Measurements from ENCODE around the gene MTHFD2.

- TF ChIP-seq TCF7L2 (IDR thresholded peaks at IDR 0.05; ENCODE audit: borderline replicate concordance, low read depth, low read length) (no peak), CTCF (tag by site-specific recombination; IDR thresholded peaks at IDR 0.05) (no peak), ZNF175 (tag by site-specific recombination; IDR thresholded peaks at IDR 0.05) (no peak), ZNF2 (tag by site-specific recombination; IDR thresholded peaks at IDR 0.05) (no peak)
These were observed 36.6 kb downstream of the MTHFD2 start for GRCh38 chr2:74235041-74235440.

Measured in HEK293 (cell line).